Astrocyte (in vitro differentiated cells and primary cell): Measurements from ENCODE around the gene DNAH14. TPM values are rescaled to one million over a fixed set of nuclear protein-coding genes. Genes with fewer than 3 reads are reported as not detected.

Experiments
- DNase-seq: peaks from one replicate; pipeline ENCODE4 v3.0.0-alpha.2; 2010; ENCODE audit warnings: low read depth
- FAIRE-seq: peaks from 2 replicates; lab custom pipeline; 2011; peaks lifted over from hg19 to GRCh38; lab: Jason Lieb, UNC
- H2AFZ ChIP-seq: 2 replicates; pipeline ENCODE4 v1.6.0; 2012; ENCODE audit warnings: low read depth, low read length, inconsistent platforms
- H3K27ac ChIP-seq: 2 replicates; pipeline ENCODE4 v1.5.1; 2011; ENCODE audit warnings: low read depth, low read length, inconsistent platforms
- H3K27me3 ChIP-seq: 2 replicates; pipeline ENCODE4 v1.6.0; 2011; ENCODE audit warnings: low read length, inconsistent platforms; ENCODE audit not compliant: insufficient read depth
- H3K36me3 ChIP-seq: 2 replicates; pipeline ENCODE4 v1.5.1; 2011; ENCODE audit warnings: low read length, inconsistent platforms; ENCODE audit not compliant: insufficient read depth
- H3K4me1 ChIP-seq: 2 replicates; pipeline ENCODE4 v1.5.1; 2011; ENCODE audit warnings: low read length, inconsistent platforms; ENCODE audit not compliant: insufficient read depth
- H3K4me2 ChIP-seq: 2 replicates; pipeline ENCODE4 v1.6.0; 2012; ENCODE audit warnings: low read length, inconsistent platforms
- H3K4me3 ChIP-seq: 2 replicates; pipeline ENCODE4 v1.5.1; 2011; ENCODE audit warnings: low read depth, mild to moderate bottlenecking, low read length, inconsistent platforms; ENCODE audit not compliant: insufficient read depth
- H3K79me2 ChIP-seq: 2 replicates; pipeline ENCODE4 v1.6.0; 2012; ENCODE audit warnings: mild to moderate bottlenecking, low read length, inconsistent platforms; ENCODE audit not compliant: insufficient read depth
- H3K9ac ChIP-seq: 2 replicates; pipeline ENCODE4 v1.6.0; 2012; ENCODE audit warnings: mild to moderate bottlenecking, low read length, inconsistent platforms
- H3K9me3 ChIP-seq: 2 replicates; pipeline ENCODE4 v1.5.1; 2012; ENCODE audit warnings: low read depth, mild to moderate bottlenecking, low read length, inconsistent platforms; ENCODE audit not compliant: insufficient read depth
- H4K20me1 ChIP-seq: 2 replicates; pipeline ENCODE4 v1.6.0; 2012; ENCODE audit warnings: low read length, inconsistent platforms; ENCODE audit not compliant: insufficient read depth
- H3K27ac Mint-ChIP-seq: one replicate; pipeline ENCODE4 v1.8.0; 2021; ENCODE audit warnings: mild to moderate bottlenecking, mixed read lengths; ENCODE audit not compliant: unreplicated experiment
- H3K27me3 Mint-ChIP-seq: one replicate; pipeline ENCODE4 v1.8.0; 2021; ENCODE audit warnings: low read depth, mixed read lengths; ENCODE audit not compliant: unreplicated experiment
- H3K36me3 Mint-ChIP-seq: one replicate; pipeline ENCODE4 v1.8.0; 2021; ENCODE audit warnings: low read depth, mixed read lengths; ENCODE audit not compliant: unreplicated experiment
- H3K4me1 Mint-ChIP-seq: one replicate; pipeline ENCODE4 v1.8.0; 2021; ENCODE audit warnings: low read depth, mixed read lengths; ENCODE audit not compliant: unreplicated experiment
- H3K4me3 Mint-ChIP-seq: one replicate; pipeline ENCODE4 v1.8.0; 2021; ENCODE audit warnings: mild to moderate bottlenecking, moderate library complexity, mixed read lengths; ENCODE audit not compliant: unreplicated experiment
- H3K9me3 Mint-ChIP-seq: one replicate; pipeline ENCODE4 v1.8.0; 2021; ENCODE audit warnings: mild to moderate bottlenecking, mixed read lengths; ENCODE audit not compliant: unreplicated experiment
- CTCF ChIP-seq: IDR thresholded peaks from 2 replicates; pipeline ENCODE4 v1.5.1; 2011; ENCODE audit warnings: low read depth, mild to moderate bottlenecking, inconsistent platforms, low read length, moderate library complexity; ENCODE audit not compliant: insufficient read depth
- EZH2 ChIP-seq: IDR thresholded peaks from 2 replicates; pipeline ENCODE4 v1.6.1; 2012; ENCODE audit warnings: mild to moderate bottlenecking, low read length, inconsistent platforms; ENCODE audit not compliant: insufficient read depth
- total RNA-seq: library from RNA; stranded (reverse); gene quantifications from 2 replicates; pipeline ENCODE4 v1.2.1, GENCODE V29; 2021

Gene DNAH14
- total RNA-seq, 1 donor from 2014 or later, result 21.2 TPM

- H3K27me3 Mint-ChIP-seq, result peaks cover 2% of the 10 kb centered on the region
- Histone ChIP-seq H3K79me2 (no peaks in the 10 kb centered on the region), H3K4me1 (no peaks in the 10 kb centered on the region), H3K27ac (no peak overlapping the region), H3K9me3 (no peaks in the 10 kb centered on the region), H3K36me3 (no peaks in the 10 kb centered on the region), H3K4me2 (no peak overlapping the region), H2AFZ (no peak overlapping the region), H3K27me3 (no peaks in the 10 kb centered on the region), H3K9ac (no peak overlapping the region), H3K4me3 (no peak overlapping the region), H4K20me1 (no peaks in the 10 kb centered on the region)
- H3K27ac Mint-ChIP-seq, result no peak overlapping the region
- H3K36me3 Mint-ChIP-seq, result peaks cover 11% of the 10 kb centered on the region
- FAIRE-seq (no peak), DNase-seq (no peak)
- no peaks in the 10 kb centered on the region for H3K9me3 Mint-ChIP-seq
- peaks cover 9% of the 10 kb centered on the region for H3K4me1 Mint-ChIP-seq
- H3K4me3 Mint-ChIP-seq, result no peak overlapping the region
- no peak for TF ChIP-seq CTCF
- no peak for TF ChIP-seq EZH2
Measured at GRCh38 chr1:225389843-225390242, 460.4 kb downstream of the DNAH14 start.

- Mint-ChIP-seq H3K9me3 (no peaks in the 10 kb centered on the region), H3K36me3 (peaks cover 14% of the 10 kb centered on the region), H3K4me3 (no peak overlapping the region), H3K27me3 (no peaks in the 10 kb centered on the region), H3K4me1 (no peaks in the 10 kb centered on the region), H3K27ac (no peak overlapping the region)
- Histone ChIP-seq H3K36me3 (peaks cover 4% of the 10 kb centered on the region), H3K79me2 (no peaks in the 10 kb centered on the region), H2AFZ (no peak overlapping the region), H3K4me3 (no peak overlapping the region), H3K4me1 (no peaks in the 10 kb centered on the region), H4K20me1 (no peaks in the 10 kb centered on the region), H3K9me3 (no peaks in the 10 kb centered on the region), H3K27me3 (no peaks in the 10 kb centered on the region), H3K27ac (no peak overlapping the region), H3K9ac (no peak overlapping the region), H3K4me2 (no peak overlapping the region)
- no peak for FAIRE-seq
- no peak for DNase-seq
- TF ChIP-seq CTCF (no peak), EZH2 (no peak)
Measured at GRCh38 chr1:225396357-225396756, 466.9 kb downstream of the DNAH14 start.

- Histone ChIP-seq H3K27me3 (no peaks in the 10 kb centered on the region), H3K27ac (no peak overlapping the region), H3K4me3 (no peak overlapping the region), H3K9ac (no peak overlapping the region), H3K4me2 (no peak overlapping the region), H3K36me3 (peaks cover 18% of the 10 kb centered on the region), H4K20me1 (no peaks in the 10 kb centered on the region), H2AFZ (no peak overlapping the region), H3K4me1 (no peaks in the 10 kb centered on the region), H3K9me3 (no peaks in the 10 kb centered on the region), H3K79me2 (peaks cover 3% of the 10 kb centered on the region)
- Mint-ChIP-seq H3K27me3 (no peaks in the 10 kb centered on the region), H3K4me3 (no peak overlapping the region), H3K4me1 (no peaks in the 10 kb centered on the region), H3K9me3 (no peaks in the 10 kb centered on the region), H3K27ac (no peak overlapping the region), H3K36me3 (peaks cover 17% of the 10 kb centered on the region)
- DNase-seq (no peak), FAIRE-seq (peak; percentile 13)
- no peak for TF ChIP-seq CTCF
- TF ChIP-seq EZH2, result no peak
Measured at GRCh38 chr1:225400968-225401367, 471.5 kb downstream of the DNAH14 start.
